Right lobe of liver (tissue), 4 donors: Measurements from ENCODE around the gene PRKCA.

Experiments used
- CTCF ChIP-seq, 4 donors: fragments of 200-600 bp in 3 of 4; fragments of 450-650 bp in 1 of 4; IDR thresholded peaks; one replicate each; pipeline versions ENCODE4 v1.5.1 to v1.8.0; 2016 to 2022; ENCODE audit warnings: antibody characterized with exemption in 4 of 4, mild to moderate bottlenecking in 2 of 4
- POLR2A ChIP-seq: fragments of 450-650 bp; IDR thresholded peaks from one replicate; pipeline ENCODE4 v1.6.1; 2017; ENCODE audit warnings: antibody characterized with exemption, mild to moderate bottlenecking
- donor health status: DM: no; HTN: no; CAD: no.
- donor health status: DM: no; HTN: no; CAD: no.
- donor health status: DM: no; HTN: yes; CAD: no.

GRCh38 chr17:66338937-66339336 is 36.5 kb downstream of the PRKCA start:
- TF ChIP-seq POLR2A (no peak), CTCF (IDR thresholded peaks at IDR 0.05) (no peak)
